Measurements from ENCODE around the gene PHYH. TPM values are rescaled to one million over a fixed set of nuclear protein-coding genes. Genes with fewer than 3 reads are reported as not detected.
"Not testable (repeated sequence)": the region's sequence is repeated elsewhere in the genome, so short reads cannot be mapped to it uniquely, and the experiment has no call there.

The PHYH gene
- total RNA-seq, 1 donor from 2014 or later: 19.9 TPM

- TF ChIP-seq CTCF (IDR thresholded peaks at IDR 0.05; ENCODE audit: unreplicated experiment): no peak
- no peaks in the 10 kb centered on the region for H3K9me3 Mint-ChIP-seq (ENCODE audit: low read depth)
- H3K27me3 Mint-ChIP-seq: no peaks in the 10 kb centered on the region
- H3K27ac Mint-ChIP-seq: no peak overlapping the region
- H3K4me1 Mint-ChIP-seq (ENCODE audit: low read depth): no peaks in the 10 kb centered on the region
- DNase-seq (ENCODE audit: low spot score, unreplicated experiment): no peak
- H3K4me3 Mint-ChIP-seq (ENCODE audit: low read depth): no peak overlapping the region
- H3K36me3 Mint-ChIP-seq (ENCODE audit: insufficient read depth): peaks cover 14% of the 10 kb centered on the region
These were observed 37.4 kb upstream of the PHYH start for GRCh38 chr10:13337128-13337826.

- TF ChIP-seq CTCF (IDR thresholded peaks at IDR 0.05; ENCODE audit: unreplicated experiment): no peak
- H3K27ac Mint-ChIP-seq: no peak overlapping the region
- H3K4me3 Mint-ChIP-seq (ENCODE audit: low read depth): no peak overlapping the region
- H3K4me1 Mint-ChIP-seq (ENCODE audit: low read depth): no peaks in the 10 kb centered on the region
- peaks cover 28% of the 10 kb centered on the region for H3K36me3 Mint-ChIP-seq (ENCODE audit: insufficient read depth)
- H3K27me3 Mint-ChIP-seq: no peaks in the 10 kb centered on the region
- H3K9me3 Mint-ChIP-seq (ENCODE audit: low read depth): no peaks in the 10 kb centered on the region
- no peak for DNase-seq (ENCODE audit: low spot score, unreplicated experiment)
These were observed 36.0 kb upstream of the PHYH start for GRCh38 chr10:13335881-13336280.

- Mint-ChIP-seq H3K4me1 (ENCODE audit: low read depth) (no peaks in the 10 kb centered on the region), H3K27me3 (no peaks in the 10 kb centered on the region), H3K9me3 (ENCODE audit: low read depth) (no peaks in the 10 kb centered on the region), H3K27ac (no peak overlapping the region), H3K4me3 (ENCODE audit: low read depth) (no peak overlapping the region), H3K36me3 (ENCODE audit: insufficient read depth) (peaks cover 32% of the 10 kb centered on the region)
- TF ChIP-seq CTCF (IDR thresholded peaks at IDR 0.05; ENCODE audit: unreplicated experiment): no peak
- DNase-seq (ENCODE audit: low spot score, unreplicated experiment): no peak
These were observed 34.7 kb upstream of the PHYH start for GRCh38 chr10:13334556-13334955.

GRCh38 chr10:13331646-13332045 lies 31.8 kb upstream of the PHYH start:
- H3K4me1 Mint-ChIP-seq (ENCODE audit: low read depth): no peaks in the 10 kb centered on the region
- TF ChIP-seq CTCF (IDR thresholded peaks at IDR 0.05; ENCODE audit: unreplicated experiment): no peak
- no peaks in the 10 kb centered on the region for H3K9me3 Mint-ChIP-seq (ENCODE audit: low read depth)
- H3K4me3 Mint-ChIP-seq (ENCODE audit: low read depth): no peak overlapping the region
- no peak overlapping the region for H3K27ac Mint-ChIP-seq
- H3K36me3 Mint-ChIP-seq (ENCODE audit: insufficient read depth): peaks cover 37% of the 10 kb centered on the region
- DNase-seq (ENCODE audit: low spot score, unreplicated experiment): no peak
- no peaks in the 10 kb centered on the region for H3K27me3 Mint-ChIP-seq

GRCh38 chr10:13330980-13331379 lies 31.1 kb upstream of the PHYH start:
- not testable (repeated sequence) for H3K27ac Mint-ChIP-seq

GRCh38 chr10:13329565-13329964 lies 29.7 kb upstream of the PHYH start:
- Mint-ChIP-seq H3K27me3 (no peaks in the 10 kb centered on the region), H3K4me3 (ENCODE audit: low read depth) (no peak overlapping the region), H3K36me3 (ENCODE audit: insufficient read depth) (peaks cover 50% of the 10 kb centered on the region), H3K4me1 (ENCODE audit: low read depth) (no peaks in the 10 kb centered on the region), H3K9me3 (ENCODE audit: low read depth) (no peaks in the 10 kb centered on the region), H3K27ac (peak overlapping the region; percentile 33)
- DNase-seq (ENCODE audit: low spot score, unreplicated experiment): no peak
- no peak for TF ChIP-seq CTCF (IDR thresholded peaks at IDR 0.05; ENCODE audit: unreplicated experiment)

More at GRCh38 chr10:13330980-13331379, 31.1 kb upstream of the PHYH start:
- peaks cover 40% of the 10 kb centered on the region for H3K36me3 Mint-ChIP-seq (ENCODE audit: insufficient read depth)
- H3K27me3 Mint-ChIP-seq; H3K4me1 Mint-ChIP-seq (ENCODE audit: low read depth); H3K4me3 Mint-ChIP-seq (ENCODE audit: low read depth); H3K9me3 Mint-ChIP-seq (ENCODE audit: low read depth); DNase-seq (ENCODE audit: low spot score, unreplicated experiment): not testable (repeated sequence)
